ENCODE measurements around the gene SLX4IP.

Gene SLX4IP

GRCh38 chr20:10625641-10626040, 190.5 kb downstream of the SLX4IP start:
- in situ Hi-C loops (cut with MboI; ENCODE audit: low sequenced_read_pairs): no loop called here

DNA sequence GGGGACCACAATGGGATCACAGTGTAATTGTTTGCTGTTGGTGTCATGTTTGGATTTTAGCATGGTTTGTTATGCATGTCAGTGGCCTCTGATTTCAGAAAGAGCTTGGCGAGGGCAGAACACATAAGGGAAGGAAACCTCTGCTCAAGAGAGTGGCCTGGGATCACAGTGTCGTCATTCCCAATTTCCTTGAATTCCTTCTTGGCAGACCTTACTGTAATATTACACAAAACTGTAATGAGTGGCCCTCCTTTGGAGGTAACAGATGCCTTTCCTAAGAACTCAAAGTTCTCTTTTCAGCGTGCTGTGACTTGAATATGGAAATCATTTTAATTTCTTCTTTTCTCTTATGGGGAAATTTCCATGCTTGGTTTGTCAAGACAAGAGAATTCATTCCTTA, 191.8 kb downstream of the SLX4IP start:
- in situ Hi-C loops (cut with MboI; ENCODE audit: low sequenced_read_pairs): no loop called here

DNA sequence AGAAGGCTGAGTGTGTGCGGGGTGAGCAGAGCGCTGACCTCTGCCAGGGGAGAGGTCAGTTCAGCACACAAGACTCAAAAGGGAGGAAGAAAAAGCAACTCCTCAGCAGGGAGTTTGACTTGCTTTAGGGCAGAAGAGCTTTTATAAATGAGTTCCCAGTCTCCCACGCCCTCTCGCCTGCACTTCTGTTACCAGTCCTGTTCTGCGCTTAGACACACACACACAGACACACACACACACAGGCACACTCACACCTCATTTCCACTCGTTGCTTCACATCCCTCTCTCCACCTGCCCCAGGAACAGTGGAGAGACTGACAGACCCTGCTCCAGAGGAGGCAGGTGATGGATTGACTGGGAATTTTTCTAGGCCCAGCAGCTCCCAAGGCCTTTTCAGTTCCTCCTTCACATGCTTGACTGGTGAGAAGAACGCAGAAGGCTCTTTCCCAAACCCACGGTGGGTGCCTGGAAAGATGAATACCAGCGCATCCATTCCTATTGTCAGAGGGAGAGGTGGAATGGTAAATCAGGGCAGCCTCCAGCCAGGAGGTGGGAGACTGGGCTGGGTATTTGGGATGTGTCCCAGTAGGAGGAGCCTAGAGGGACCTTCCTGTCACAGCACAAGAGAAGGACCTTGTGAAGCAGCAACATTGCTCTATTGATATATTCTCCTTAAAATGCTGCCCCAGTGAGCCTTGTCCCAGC, 195.0 kb downstream of the SLX4IP start:
- in situ Hi-C loops (cut with MboI; ENCODE audit: low sequenced_read_pairs): no loop called here

DNA sequence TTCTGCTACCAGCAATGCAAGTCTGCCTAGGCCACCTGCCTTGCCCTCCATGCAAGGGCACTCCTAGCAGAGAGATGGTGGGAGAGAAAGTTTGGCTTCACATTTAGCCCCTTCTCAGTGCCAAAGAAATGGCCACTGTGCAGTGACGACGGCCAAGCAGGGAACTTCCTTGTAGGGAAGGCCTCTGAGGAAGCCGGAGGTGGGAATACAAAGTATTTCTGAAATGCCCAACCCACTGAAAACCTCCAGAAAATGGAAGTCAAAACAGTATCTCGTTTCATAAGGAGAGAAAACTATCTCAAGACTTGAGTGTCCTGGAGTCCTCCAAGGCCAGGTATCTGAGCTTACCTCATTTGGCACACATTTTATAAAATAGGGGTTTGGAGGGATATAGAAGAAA, 196.0 kb downstream of the SLX4IP start:
- in situ Hi-C loops (cut with MboI; ENCODE audit: low sequenced_read_pairs): no loop called here

- in situ Hi-C loops (cut with MboI; ENCODE audit: low sequenced_read_pairs): no loop called here
Measured at GRCh38 chr20:10632721-10633509, 197.8 kb downstream of the SLX4IP start.

DNA sequence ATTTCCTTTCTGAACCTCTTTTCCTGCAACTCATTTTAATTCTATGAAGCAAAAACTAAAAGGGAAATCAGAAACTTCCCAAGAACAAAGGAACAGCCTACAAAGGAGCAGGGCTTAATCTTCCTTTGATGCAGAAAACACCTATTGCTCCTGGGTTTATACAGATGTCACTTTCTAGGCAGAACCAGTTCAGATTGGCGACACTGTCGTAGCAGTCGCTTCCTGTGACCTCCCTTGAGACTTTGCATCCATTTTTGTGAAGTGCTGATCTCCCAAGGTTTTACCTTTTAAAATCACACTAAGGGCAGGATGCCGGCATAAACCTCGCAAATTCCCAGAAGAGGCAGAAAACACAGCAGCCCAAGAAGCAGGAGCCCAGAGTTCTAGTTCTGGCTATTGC, 198.6 kb downstream of the SLX4IP start:
- in situ Hi-C loops (cut with MboI; ENCODE audit: low sequenced_read_pairs): no loop called here

- in situ Hi-C loops (cut with MboI; ENCODE audit: low sequenced_read_pairs): no loop called here
Measured at GRCh38 chr20:10634211-10634610, 199.1 kb downstream of the SLX4IP start.

DNA sequence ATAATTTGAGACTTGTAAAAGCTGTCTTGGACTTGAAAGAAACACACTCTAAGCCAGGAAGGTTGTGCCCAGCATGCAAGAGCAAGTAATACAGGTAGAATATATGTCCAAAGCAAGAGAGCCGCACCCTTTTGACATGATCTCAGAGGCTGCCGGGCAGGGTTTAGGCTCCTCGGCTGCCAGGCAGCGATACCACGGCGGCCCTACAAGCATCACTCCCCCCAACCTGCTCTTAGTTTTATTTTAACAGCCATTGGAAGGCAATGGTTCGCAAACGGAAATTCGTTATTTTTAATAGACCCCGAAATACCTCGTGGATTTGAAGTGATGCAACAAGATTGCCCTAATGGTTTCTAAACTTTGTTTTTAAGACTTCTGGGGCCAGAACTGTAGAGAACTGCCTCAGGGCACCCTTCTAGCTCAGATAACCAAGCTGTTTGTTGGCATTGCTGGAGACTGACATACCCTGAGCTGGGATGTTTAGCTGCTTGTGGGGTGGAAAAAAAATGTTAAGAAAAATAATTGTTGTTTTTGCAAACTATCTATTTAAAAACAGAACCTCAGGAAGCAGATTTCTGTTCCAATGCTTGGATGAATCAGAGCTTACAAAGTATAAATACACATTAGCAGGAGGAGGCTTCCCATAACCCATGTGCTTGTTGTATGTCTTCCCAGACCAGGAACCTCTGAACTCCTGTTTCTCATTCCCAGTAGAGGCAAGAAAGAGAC, 199.7 kb downstream of the SLX4IP start:
- in situ Hi-C loops (cut with MboI; ENCODE audit: low sequenced_read_pairs): no loop called here

DNA sequence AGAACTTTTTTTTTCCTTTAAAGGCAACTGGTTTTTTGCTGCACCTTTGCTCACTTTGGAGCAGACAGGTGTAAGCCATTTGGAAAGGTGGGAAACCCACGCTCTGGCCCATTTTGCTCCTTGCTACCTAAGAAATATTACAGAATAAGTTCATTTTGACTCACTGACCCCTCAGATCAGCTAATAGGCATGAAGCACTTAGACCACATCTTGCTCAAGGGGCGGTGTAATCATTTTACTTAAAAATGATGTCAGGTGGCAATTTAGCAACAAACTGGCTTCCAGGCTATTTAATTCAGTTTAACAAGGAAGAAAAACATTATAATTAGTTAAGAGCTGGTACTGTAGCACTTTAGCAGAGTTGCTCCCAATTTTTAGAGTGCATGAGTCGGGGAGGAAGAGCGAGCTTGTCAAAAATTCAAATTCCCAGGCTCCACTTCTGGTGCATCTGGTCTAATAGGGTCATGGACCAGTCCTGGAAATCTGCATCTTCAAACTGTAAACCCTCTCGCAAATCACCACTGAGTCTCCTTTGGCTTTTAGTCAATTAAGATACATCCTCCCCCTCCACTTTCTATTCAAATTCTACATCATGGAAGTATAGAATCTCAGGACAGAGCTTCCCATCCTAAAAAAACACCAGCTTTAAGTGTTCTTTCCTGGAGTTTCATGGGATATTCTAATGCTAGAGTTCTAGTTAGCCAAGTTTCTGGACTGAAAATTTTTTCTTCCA, 200.5 kb downstream of the SLX4IP start:
- in situ Hi-C loops (cut with MboI; ENCODE audit: low sequenced_read_pairs): no loop called here

DNA sequence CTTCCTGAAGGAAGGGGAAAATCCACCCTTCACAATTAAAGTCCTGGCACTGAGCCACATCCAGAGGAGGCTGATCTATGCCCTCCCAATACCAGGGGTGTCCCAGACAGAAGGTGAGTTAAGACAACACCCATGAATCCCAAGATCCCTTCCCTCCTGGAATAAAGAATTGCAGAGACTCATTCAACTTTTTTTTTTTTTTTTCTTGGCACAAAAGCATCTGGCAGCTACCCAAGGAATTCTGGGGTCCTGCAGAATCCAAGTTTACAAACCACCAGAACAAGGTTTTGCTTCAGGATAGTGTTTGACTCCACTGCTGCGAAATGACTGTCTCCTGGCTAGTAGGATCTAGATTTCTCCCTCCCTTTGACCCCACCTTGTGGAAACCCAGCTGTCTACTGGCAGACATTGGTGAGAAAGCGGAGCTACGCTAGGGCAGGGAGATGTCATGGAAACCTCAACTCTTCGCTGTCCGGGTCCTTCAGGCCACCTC, 201.3 kb downstream of the SLX4IP start:
- in situ Hi-C loops (cut with MboI; ENCODE audit: low sequenced_read_pairs): no loop called here

DNA sequence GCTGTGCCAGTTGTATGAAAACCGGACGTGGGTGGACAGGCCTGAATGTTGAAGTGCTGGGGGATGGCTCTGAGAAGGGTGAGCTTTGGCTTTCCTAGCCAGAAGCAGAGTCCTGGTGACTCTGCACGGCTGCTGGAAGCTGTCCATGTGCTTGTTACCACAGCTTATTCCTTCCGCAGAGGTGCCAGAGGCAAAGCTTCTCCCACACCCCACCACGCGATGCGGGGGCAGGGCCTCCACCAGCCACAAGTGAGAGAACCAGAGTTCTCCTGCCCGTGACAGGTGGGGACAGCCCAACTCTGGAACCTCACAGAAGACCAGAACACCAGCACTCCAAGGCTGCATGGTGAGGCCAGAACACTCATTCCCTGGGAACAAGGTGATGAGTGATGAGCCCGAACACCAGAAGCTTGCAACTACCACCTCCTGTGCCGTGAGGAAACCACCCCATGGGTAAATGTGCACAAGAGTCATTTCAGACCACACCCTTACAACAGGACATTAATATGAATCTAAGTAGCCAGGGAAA, 202.0 kb downstream of the SLX4IP start:
- in situ Hi-C loops (cut with MboI; ENCODE audit: low sequenced_read_pairs): no loop called here

- in situ Hi-C loops (cut with MboI; ENCODE audit: low sequenced_read_pairs): no loop called here
Measured at GRCh38 chr20:10637563-10637962, 202.5 kb downstream of the SLX4IP start.

DNA sequence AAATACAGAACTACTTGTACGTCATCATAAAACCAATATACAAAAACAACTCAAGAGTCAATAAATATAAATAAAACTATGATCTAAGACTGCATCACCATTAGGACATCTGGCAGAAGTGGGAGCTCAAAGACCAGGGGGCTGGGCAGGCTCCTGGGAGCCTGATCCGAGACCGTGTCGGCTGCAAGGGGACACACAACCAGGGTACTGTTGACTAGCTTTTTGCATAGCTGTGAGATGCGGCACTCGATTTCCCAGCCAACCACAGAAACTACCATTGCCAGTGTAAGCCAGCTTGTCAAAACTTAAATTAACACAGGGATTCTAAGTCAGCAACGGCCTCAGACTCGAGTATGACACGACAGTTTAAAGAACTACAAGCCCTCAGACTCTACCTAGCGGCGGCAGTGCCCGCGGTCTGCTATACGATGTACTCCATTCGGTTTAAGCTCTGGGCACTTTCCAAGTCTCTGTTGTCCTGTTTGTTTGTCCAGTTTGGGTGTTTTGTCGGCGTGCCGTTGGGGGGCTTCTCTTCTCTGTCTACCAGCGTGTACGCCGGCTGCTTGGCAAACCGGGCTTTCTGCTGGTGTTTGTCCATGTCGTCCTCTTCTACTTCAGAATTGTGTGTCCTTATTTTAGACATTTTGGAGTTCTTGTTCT, 204.1 kb downstream of the SLX4IP start:
- in situ Hi-C loops (cut with MboI; ENCODE audit: low sequenced_read_pairs): no loop called here

DNA sequence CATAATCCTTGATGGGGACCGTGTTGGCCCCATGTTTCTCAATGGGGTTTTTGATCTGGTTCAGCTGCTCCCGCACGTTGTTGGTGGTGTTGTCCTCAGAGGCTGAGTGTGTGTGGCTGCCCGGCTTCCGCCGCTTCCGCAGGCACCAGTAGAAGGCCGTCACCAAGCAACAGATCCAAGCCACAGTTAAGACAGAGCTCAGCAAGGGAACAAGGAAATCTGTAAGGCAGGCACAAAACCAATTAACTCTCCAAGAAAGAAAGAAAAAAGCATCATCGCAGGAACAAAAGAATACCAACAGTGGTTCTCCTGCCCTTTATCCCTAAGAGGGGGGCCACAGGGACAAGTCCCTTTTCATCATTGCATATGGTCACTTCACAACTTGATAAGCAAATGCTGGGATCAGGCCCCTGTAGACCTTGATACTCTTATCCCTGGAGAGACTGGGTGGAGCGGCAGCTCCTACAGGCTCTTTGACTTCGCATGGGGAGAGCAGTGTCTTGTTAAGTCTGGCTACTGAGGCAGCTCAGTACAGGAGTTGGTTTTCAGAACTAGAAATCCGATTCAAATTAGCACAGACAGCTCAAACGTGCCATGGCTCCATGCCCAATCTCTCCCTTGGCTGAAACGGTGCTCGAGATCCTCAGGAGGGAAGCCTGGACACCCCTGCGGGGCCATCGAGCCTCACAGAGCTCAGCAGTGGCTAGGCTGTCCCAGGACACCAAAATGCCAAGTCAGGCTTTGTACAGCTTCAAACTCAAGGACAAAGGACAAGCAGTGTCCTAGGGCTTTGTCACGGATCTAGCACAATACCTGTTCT, 204.8 kb downstream of the SLX4IP start:
- in situ Hi-C loops (cut with MboI; ENCODE audit: low sequenced_read_pairs): no loop called here

GRCh38 chr20:10640897-10641296, 205.8 kb downstream of the SLX4IP start:
- in situ Hi-C loops (cut with MboI; ENCODE audit: low sequenced_read_pairs): no loop called here

- in situ Hi-C loops (cut with MboI; ENCODE audit: low sequenced_read_pairs): no loop called here
Measured at GRCh38 chr20:10641467-10641866, 206.4 kb downstream of the SLX4IP start.

DNA sequence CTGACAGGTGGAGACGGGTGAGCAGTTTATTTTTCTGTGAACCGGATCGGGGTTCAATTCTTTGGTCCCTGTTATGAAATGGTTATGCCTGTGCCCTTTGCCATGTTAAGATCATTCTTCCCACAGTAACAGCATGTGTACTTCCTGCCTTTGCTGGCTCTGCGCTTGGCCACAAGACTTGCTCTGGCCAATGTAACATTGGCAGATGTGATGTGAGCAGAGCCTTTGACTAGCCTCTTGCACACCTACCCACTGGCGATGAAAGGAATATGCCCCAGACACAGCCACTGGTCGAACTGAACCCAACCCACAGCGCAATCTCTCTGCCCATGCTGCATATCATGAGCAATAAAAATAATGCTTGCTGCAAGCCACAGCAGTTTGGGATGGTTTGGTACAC, 206.8 kb downstream of the SLX4IP start:
- in situ Hi-C loops (cut with MboI; ENCODE audit: low sequenced_read_pairs): no loop called here

DNA sequence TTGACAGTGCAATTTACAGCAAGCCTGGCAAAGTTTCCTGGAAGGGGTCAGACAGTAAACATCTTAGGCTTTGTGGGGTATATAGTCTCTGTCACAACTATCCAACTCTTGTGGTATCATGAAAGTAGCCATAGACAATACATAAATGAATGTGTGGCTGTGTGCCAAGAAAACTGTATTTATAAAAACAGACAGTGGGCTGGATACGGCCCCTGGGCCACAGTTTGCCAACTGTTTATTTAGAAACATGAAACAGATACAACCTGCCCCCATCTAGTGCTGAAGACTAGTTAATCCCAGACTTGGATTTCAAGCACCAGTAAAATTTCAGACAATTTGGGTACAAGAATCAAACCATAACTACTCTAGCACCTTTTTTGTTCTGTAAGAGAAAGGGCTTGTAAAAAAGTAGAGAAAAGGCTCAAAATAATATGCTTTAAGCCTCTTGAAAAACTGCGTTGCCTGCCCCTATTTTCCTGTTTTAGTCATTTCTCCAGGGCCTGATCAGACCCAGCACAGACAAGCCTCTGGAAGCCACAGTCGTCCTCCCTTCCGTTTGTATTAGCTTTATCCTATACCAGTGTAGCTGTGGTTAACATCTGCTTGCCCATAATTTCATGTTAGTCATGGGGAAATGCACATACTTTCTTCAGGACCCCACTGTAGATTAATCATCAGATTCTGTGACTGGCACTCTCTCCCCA, 207.9 kb downstream of the SLX4IP start:
- in situ Hi-C loops (cut with MboI; ENCODE audit: low sequenced_read_pairs): no loop called here

DNA sequence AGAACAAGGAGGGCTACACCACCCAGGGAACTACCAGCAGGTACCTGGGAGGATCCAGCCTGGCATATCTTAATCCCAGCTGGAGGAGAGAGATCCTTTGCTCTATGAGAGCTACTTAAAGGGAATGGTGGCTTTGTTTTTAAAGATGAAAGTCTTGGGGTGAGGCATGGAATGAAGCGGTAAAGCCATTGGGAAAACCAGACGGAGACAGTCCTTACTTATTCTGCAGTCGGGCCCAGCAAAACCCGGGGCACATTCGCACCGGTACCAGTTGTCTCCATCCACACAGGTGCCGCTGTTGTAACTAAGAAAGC, 208.4 kb downstream of the SLX4IP start:
- in situ Hi-C loops (cut with MboI; ENCODE audit: low sequenced_read_pairs): no loop called here

Measured in hTERT RPE-1 (cell line).